Fibroblast of the aortic adventitia (primary cell): ENCODE measurements around the gene CSNK2A3. TPM values are rescaled to one million over a fixed set of nuclear protein-coding genes. Genes with fewer than 3 reads are reported as not detected.

Experiments
- DNase-seq: peaks from one replicate; pipeline ENCODE4 v3.0.0-alpha.2; 2010; ENCODE audit warnings: low read depth
- H3K4me3 ChIP-seq: 2 replicates; pipeline ENCODE4 v1.5.1; 2011; ENCODE audit warnings: low read depth, mild to moderate bottlenecking, control low read depth, low read length, moderate library complexity
- CTCF ChIP-seq: IDR thresholded peaks from 2 replicates; pipeline ENCODE4 v1.5.1; 2011; ENCODE audit warnings: mild to moderate bottlenecking, low read length, control low read depth, inconsistent platforms; ENCODE audit not compliant: insufficient read depth
- total RNA-seq: library from RNA; depleted of rRNA; stranded (reverse); fragments of >200 nt; gene quantifications from 2 replicates; pipeline ENCODE4 v1.2.3, GENCODE V29; 2012; ENCODE audit warnings: low replicate concordance

Gene CSNK2A3
- total RNA-seq, 1 donor: 1.6 TPM

GRCh38 chr11:11316651-11317230 lies 36.3 kb downstream of the CSNK2A3 start:
- no peak for DNase-seq
- no peak overlapping the region for H3K4me3 ChIP-seq
- no peak for TF ChIP-seq CTCF

- H3K4me3 ChIP-seq: no peak overlapping the region
- TF ChIP-seq CTCF: no peak
- no peak for DNase-seq
Measured at GRCh38 chr11:11313902-11314692, 39.0 kb downstream of the CSNK2A3 start.

- TF ChIP-seq CTCF: no peak
- DNase-seq: peak; percentile 40
Measured at GRCh38 chr11:11313426-11313825, 39.6 kb downstream of the CSNK2A3 start.

GRCh38 chr11:11312738-11313137 lies 40.3 kb downstream of the CSNK2A3 start:
- no peak for DNase-seq
- TF ChIP-seq CTCF: no peak

More at GRCh38 chr11:11313426-11313825, 39.6 kb downstream of the CSNK2A3 start:
- H3K4me3 ChIP-seq: no peak overlapping the region

GRCh38 chr11:11311169-11311568 lies 41.9 kb downstream of the CSNK2A3 start:
- no peak for DNase-seq
- no peak for TF ChIP-seq CTCF

More at GRCh38 chr11:11312738-11313137, 40.3 kb downstream of the CSNK2A3 start:
- no peak overlapping the region for H3K4me3 ChIP-seq

GRCh38 chr11:11309906-11310305 lies 43.1 kb downstream of the CSNK2A3 start:
- DNase-seq: no peak
- TF ChIP-seq CTCF: no peak
- no peak overlapping the region for H3K4me3 ChIP-seq

More at GRCh38 chr11:11311169-11311568, 41.9 kb downstream of the CSNK2A3 start:
- no peak overlapping the region for H3K4me3 ChIP-seq
